GM23248 (cell line): Measurements from ENCODE around the gene MBD4.

Experiments used
- EZH2 ChIP-seq: fragments of 200-600 bp; sonication (generic); IDR thresholded peaks from 2 replicates; pipeline ENCODE4 v1.6.1; 2018; ENCODE audit warnings: antibody characterized with exemption, mild to moderate bottlenecking; ENCODE audit not compliant: insufficient read depth, poor library complexity, severe bottlenecking
- EZH2phosphoT487 ChIP-seq: fragments of 200-600 bp; sonication (generic); IDR thresholded peaks from 2 replicates; pipeline ENCODE4 v1.6.1; 2018; ENCODE audit warnings: antibody characterized with exemption, moderate library complexity, mild to moderate bottlenecking, low read depth; ENCODE audit not compliant: insufficient read depth

GRCh38 chr3:129403450-129403849, 36.3 kb downstream of the MBD4 start:
- TF ChIP-seq EZH2 (no peak), EZH2phosphoT487 (no peak)
